SKM-1 treated with dmso at 0.1 percent for 144 hours (cell line): Measurements from ENCODE around the gene CUX1.
"Not testable (repeated sequence)": the region's sequence is repeated elsewhere in the genome, so short reads cannot be mapped to it uniquely, and the experiment has no call there.

ENCODE experiments used
- DNase-seq: peaks from one replicate; lab custom pipeline; 2025; ENCODE audit not compliant: unreplicated experiment; lab: John Stamatoyannopoulos, UW

Gene CUX1

DNA sequence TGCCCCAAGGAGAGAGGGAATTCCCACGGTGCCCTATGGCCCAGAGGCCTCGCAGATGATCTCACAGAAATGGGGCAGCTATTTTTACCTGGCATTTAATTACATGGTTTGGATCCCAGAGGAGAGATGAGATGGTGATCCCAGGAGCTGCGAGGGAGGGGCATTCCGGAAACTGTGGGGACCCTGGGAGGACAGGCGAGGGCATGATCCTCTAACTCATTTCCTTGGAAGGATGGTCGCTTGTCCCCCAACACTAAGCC, 478.7 kb downstream of the CUX1 start:
- no peak for DNase-seq

DNA sequence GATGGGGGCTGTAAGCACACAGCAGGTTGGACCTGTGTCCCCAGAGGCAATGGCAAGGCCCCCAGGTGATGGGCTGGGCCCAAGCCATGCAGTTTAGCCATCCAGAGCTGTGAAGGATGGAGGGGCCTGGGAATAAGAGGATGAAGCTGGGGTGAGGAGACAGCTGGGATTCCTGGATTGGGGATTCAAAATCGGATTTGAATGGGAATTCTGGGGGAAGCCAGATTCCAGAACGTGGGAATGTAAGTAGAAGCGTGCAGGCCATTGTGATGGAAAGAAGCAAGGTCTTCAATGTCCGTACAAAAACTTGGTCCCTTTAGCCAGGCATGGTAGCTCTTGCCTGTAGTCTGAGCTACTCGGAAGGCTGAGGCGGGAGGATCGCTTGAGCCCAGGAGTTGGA, 479.1 kb downstream of the CUX1 start:
- no peak for DNase-seq

- DNase-seq, result no peak
Measured at GRCh38 chr7:102297487-102298218, 480.2 kb downstream of the CUX1 start.

DNA sequence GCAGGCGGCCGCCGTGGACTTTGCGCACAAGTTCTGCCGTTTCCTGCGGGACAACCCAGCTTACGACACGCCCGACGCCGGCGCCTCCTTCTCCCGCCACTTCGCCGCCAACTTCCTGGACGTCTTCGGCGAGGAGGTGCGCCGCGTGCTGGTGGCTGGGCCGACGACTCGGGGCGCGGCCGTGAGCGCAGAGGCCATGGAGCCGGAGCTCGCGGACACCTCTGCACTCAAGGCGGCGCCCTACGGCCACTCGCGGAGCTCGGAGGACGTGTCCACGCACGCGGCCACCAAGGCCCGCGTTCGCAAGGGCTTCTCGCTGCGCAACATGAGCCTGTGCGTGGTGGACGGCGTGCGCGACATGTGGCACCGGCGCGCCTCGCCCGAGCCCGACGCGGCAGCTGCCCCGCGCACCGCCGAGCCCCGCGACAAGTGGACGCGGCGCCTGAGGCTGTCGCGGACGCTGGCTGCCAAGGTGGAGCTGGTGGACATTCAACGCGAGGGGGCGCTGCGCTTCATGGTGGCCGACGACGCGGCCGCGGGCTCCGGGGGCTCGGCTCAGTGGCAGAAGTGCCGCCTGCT, 483.3 kb downstream of the CUX1 start:
- no peak for DNase-seq

DNA sequence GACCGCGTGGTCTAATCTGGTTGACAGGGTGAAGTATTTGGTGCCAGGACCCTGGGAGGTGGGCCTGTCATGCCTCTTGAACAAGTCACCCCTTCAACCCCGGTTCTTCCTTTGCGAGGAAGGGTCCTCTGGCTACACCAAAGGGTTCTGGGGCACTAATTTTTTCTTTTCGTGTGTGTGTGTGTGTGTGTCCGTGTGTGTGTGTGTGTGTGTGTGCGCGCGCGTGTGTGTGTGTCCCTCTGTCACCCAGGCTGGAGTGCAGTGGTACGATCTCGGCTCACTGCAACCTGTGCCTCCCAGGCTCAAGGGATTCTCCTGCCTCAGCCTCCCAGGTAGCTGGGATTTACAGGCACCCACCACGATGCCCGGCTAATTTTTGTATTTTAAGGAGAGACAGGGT, 483.9 kb downstream of the CUX1 start:
- DNase-seq, result not testable (repeated sequence)

- no peak for DNase-seq
Measured at GRCh38 chr7:102302025-102302424, 484.6 kb downstream of the CUX1 start.

DNA sequence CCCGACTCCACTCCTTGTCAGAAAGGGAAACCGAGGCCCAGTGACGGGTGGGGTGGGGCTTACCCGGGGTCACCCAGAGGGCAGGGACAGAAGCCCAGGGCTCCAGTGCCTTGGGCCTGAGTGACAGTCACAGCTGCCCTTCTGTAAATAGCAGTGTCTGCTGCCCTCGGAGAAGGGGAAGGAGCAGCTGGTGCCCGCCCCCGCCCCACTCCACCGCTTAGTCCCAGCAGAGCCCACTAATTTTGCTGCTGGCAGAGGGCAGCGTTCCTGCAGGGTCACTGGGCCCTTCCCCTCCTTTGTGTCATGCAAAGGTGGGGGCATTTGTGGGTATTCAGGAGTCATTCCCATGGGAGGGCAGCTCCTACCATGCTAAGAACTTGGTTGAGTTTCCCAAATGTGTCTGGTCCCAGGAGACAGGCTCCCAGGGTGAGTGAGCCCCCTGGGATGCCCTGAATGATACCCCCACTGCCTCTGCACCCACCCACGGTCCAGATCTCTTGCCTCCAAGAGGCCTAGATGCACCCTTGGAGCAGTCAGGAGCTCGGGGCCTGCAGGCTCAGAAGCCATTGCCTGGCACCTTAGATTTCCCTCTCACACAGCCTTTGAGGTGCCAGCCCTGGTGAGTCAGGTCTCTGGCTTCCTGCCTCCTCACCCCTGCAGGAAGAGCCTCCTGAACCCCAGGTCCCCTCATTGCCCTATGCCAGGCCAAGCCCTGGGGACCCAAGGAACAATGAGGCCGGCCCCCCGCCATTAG, 486.4 kb downstream of the CUX1 start:
- DNase-seq, result no peak

DNA sequence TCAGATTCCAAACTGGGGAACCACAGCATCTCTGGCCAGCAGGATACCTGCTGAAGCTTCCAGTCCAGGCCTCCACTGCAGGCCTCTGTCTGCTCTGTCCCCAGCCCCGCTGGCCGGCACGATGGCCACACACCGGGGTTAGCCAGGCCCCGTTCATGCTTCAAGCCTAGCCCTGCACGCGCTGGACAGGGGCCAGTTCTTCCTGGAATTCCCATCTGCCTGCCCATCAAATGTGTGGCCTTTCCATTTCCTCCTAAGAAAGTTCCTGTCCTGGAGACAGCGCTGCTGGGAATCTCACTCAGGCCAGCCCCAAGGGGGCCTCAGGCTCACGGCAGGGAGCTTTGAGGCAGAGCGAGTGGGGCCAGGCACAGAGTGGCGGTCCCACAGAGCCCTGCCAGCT, 487.2 kb downstream of the CUX1 start:
- DNase-seq, result no peak

- no peak for DNase-seq
Measured at GRCh38 chr7:102305414-102306268, 488.2 kb downstream of the CUX1 start.

GRCh38 chr7:102306916-102307677, 489.7 kb downstream of the CUX1 start:
- DNase-seq, result peak; percentile 48

DNA sequence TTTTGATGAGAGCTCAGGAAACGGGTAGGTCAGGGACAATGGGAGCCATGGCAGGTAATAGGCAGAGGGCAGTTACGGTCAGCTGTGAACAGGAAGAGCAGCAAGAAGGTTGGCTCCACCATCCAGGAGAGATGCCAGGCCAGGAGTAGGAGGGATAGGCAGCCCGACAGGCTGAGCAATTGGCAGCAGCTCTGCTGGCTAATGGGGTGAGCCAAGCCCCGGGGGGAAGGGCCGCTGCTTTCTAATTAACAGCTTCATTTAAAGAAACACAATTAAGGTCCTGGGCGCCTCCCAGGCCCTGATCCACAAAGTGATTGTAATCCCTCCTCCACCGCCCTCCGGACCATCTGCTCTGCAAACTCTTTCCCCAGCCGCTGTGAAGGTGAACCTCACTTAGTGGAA, 493.0 kb downstream of the CUX1 start:
- DNase-seq, result no peak

DNA sequence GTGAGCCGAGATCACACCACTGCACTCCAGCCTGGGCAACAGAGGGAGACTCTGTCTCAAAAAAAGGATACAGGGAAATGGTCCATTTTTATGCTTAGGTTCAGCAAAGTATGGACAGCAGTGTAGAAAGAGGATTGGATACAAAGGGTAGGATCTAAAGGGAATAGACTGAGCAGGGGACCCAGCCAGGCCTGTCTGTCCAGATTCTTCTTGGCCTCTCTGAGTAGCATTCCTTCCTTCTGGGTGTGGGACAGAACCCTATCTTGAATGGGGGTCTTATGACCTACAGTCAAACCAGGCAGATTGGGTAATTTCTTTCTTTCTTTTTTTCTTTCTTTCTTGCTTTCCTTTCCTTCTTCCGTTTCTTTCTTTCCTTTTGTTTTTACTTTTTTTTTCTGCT, 494.9 kb downstream of the CUX1 start:
- DNase-seq, result no peak

DNA sequence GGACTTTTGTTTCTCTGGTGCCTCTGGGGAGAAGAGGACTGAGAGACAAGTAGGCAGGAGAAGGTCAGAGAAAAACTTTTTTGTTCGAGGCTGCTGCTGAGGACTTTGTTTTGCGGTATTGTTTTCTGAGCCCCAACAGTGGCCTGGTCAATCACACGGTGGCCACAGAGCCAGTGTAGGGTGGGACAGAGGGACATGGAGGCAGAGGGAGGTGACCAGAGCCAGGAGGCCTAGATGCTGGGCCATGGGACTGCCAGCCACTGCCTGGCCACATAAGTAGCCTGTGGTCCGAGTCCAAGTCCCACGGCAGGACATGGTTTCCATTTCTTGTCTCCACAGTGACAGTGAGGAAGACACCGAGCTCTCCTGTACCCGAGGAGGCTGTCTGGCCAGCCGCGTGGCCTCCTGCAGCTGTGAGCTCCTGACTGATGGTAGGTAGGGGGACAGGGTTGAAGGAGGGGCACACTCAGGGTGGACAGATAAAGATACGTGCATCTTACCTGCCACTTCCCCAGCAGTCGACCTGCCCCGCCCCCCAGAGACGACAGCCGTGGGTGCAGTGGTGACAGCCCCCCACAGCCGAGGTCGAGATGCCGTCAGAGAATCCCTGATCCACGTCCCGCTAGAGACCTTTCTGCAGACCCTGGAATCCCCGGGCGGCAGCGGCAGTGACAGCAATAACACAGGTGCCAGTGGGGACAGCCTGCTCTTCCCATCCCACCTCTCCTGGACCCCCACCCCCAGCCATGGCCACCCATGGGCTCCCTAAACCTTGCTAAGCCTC, 496.8 kb downstream of the CUX1 start:
- no peak for DNase-seq

DNA sequence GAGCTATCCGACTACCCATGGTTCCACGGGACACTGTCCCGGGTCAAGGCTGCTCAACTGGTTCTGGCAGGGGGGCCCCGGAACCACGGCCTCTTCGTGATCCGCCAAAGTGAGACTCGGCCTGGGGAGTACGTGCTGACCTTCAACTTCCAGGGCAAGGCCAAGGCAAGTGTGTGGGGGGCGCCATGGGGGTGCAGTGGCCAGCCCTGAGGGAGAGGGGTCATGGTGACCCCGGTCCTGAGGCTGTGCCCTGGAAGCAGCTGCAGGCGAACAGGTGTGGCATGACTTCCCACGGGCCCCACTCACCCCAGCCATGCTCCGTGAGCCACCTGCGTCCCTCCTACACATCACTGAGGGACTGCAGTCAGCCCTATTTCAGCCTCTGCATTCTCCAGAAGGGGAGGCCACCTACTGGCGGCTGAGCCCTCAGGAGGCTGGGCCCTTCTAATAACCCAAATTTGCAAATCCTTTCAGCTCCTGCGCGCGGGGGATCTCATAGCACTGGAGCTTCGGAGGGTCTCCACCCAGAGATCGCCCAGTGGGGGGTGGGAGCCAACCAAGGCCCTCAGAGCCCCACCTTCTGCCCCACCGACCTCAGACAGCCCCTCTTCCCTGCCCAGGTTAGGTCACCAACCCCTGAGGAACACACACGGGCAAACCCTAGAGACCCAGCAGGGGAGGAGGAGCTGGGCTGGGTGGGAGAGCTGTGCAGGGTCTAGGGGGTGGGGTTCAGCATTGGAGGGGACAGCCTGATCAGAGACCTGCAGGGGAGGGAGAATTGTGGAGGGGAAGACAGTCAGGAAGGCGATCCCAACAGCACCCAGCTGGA, 500.0 kb downstream of the CUX1 start:
- no peak for DNase-seq

GRCh38 chr7:102318482-102318971, 501.1 kb downstream of the CUX1 start:
- DNase-seq, result no peak

DNA sequence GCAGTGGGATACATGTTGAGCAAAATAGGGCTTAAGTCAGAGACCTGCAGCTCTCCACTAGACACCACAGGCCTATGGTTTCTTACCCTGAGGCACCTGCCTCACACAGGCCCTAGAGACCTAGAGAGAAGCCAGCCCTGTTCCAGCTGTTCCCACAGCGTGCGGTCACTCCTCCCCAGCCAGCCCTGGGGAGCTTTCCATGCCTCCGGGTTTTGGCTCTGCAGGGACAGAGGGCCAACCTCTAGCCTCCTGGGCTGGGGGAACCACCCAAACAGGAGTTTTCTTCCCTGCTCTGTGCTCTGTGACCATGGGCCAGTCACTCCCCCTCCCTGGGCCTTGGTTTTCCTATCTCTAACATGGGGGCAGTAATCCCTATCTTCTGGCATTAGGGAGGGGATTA, 502.2 kb downstream of the CUX1 start:
- no peak for DNase-seq

GRCh38 chr7:102320181-102320580, 502.8 kb downstream of the CUX1 start:
- no peak for DNase-seq

GRCh38 chr7:102320601-102321350, 503.4 kb downstream of the CUX1 start:
- DNase-seq, result no peak
